GM19238 (cell line): ENCODE results near the gene UGT1A9.

Experiments
- DNase-seq: peaks from one replicate; pipeline ENCODE4 v3.0.0; 2011; ENCODE audit warnings: low spot score; ENCODE audit not compliant: insufficient read length

UGT1A9 gene

GRCh38 chr2:233816771-233817170, 145.1 kb downstream of the UGT1A9 start:
- DNase-seq = no peak

GRCh38 chr2:233817361-233817911, 145.7 kb downstream of the UGT1A9 start:
- no peak for DNase-seq

GRCh38 chr2:233817995-233818638, 146.4 kb downstream of the UGT1A9 start:
- no peak for DNase-seq

GRCh38 chr2:233818639-233819621, 147.2 kb downstream of the UGT1A9 start:
- DNase-seq = no peak

GRCh38 chr2:233819884-233820773, 148.4 kb downstream of the UGT1A9 start:
- no peak for DNase-seq

- no peak for DNase-seq
Observed at GRCh38 chr2:233820774-233821105, 149.0 kb downstream of the UGT1A9 start.

GRCh38 chr2:233821196-233821595, 149.5 kb downstream of the UGT1A9 start:
- no peak for DNase-seq

GRCh38 chr2:233821709-233822100, 150.0 kb downstream of the UGT1A9 start:
- no peak for DNase-seq

- DNase-seq = no peak
Observed at GRCh38 chr2:233822101-233822771, 150.5 kb downstream of the UGT1A9 start.
